Nephron (organoid): ENCODE results near the gene LAIR2.

ENCODE experiments used
- H3K27ac Mint-ChIP-seq, 3 experiments: 2 replicates each; pipeline ENCODE4 v1.8.0; 2020; ENCODE audit warnings: mixed read lengths in 3 of 3, mild to moderate bottlenecking in 2 of 3, moderate library complexity in 1 of 3
- H3K27me3 Mint-ChIP-seq: 2 replicates; pipeline ENCODE4 v1.8.0; 2021; ENCODE audit warnings: low read depth, mild to moderate bottlenecking, moderate library complexity, mixed read lengths
- H3K36me3 Mint-ChIP-seq: 2 replicates; pipeline ENCODE4 v1.8.0; 2020; ENCODE audit warnings: low read depth, mixed read lengths
- H3K4me1 Mint-ChIP-seq: 2 replicates; pipeline ENCODE4 v1.8.0; 2020; ENCODE audit warnings: mixed read lengths
- H3K4me3 Mint-ChIP-seq, 3 experiments: 2 replicates each; pipeline ENCODE4 v1.8.0; 2020; ENCODE audit warnings: mild to moderate bottlenecking in 3 of 3, mixed read lengths in 3 of 3, moderate library complexity in 2 of 3
- H3K9me3 Mint-ChIP-seq: 2 replicates; pipeline ENCODE4 v1.8.0; 2020; ENCODE audit warnings: mixed read lengths
- TF ChIP-seq, protein P1 (sequence below), 3 experiments: fragments of 200-600 bp; sonication (generic); IDR thresholded peaks; one replicate each; pipeline ENCODE4 v1.5.0; 2021; ENCODE audit warnings: antibody characterized with exemption in 3 of 3; ENCODE audit not compliant: unreplicated experiment in 3 of 3

LAIR2 gene

DNA sequence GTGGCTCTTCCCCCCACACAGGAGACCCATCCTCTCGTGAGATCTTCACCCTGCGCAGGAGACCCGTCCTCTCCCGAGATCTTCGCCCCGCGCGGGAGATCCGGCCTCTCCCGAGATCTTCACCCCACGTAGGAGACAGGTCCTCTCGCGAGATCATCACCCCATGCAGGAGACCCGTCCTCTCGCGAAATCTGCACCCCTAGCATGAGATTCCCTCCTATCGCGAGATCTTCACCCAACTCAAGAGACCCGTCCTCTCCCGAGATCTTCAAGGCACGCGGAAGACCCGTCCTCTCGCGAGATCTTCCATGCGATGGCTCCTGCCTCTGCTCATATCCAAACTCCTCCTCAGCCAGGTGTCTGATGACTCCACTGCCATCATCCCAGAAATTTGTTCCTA, 24.3 kb downstream of the LAIR2 start:
- Mint-ChIP-seq H3K9me3 (peaks cover 41% of the 10 kb centered on the region), H3K27me3 (no peaks in the 10 kb centered on the region), H3K27ac (no peak overlapping the region), H3K4me3 (no peak overlapping the region), H3K36me3 (peaks cover 4% of the 10 kb centered on the region), H3K4me1 (no peaks in the 10 kb centered on the region)
- TF ChIP-seq, protein P1, sequence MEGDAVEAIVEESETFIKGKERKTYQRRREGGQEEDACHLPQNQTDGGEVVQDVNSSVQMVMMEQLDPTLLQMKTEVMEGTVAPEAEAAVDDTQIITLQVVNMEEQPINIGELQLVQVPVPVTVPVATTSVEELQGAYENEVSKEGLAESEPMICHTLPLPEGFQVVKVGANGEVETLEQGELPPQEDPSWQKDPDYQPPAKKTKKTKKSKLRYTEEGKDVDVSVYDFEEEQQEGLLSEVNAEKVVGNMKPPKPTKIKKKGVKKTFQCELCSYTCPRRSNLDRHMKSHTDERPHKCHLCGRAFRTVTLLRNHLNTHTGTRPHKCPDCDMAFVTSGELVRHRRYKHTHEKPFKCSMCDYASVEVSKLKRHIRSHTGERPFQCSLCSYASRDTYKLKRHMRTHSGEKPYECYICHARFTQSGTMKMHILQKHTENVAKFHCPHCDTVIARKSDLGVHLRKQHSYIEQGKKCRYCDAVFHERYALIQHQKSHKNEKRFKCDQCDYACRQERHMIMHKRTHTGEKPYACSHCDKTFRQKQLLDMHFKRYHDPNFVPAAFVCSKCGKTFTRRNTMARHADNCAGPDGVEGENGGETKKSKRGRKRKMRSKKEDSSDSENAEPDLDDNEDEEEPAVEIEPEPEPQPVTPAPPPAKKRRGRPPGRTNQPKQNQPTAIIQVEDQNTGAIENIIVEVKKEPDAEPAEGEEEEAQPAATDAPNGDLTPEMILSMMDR (IDR thresholded peaks at IDR 0.05; ENCODE audit: unreplicated experiment in 3 of 3): no peak

DNA sequence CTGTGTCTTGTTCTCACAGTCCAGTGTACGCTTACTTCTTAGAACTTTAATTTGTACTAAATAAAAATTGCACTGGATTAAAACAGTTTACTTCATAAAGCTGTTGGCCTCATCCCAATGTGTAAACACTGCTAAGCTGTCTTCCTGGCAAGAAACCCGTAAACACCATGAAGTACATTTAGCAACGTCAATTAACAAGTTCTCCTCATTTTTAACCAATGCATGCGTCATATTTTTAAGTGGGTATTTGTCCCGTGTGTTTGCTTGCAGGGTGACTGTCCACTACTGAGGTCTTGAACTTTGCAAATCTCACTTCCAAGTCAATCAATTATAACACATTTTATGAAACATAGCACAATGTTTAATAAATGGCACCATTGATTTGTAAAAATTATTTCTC, 28.2 kb downstream of the LAIR2 start:
- peaks cover 34% of the 10 kb centered on the region for H3K9me3 Mint-ChIP-seq
- H3K4me3 Mint-ChIP-seq: no peak overlapping the region
- no peak overlapping the region for H3K27ac Mint-ChIP-seq
- peaks cover 4% of the 10 kb centered on the region for H3K36me3 Mint-ChIP-seq
- TF ChIP-seq, protein P1 (IDR thresholded peaks at IDR 0.05; ENCODE audit: unreplicated experiment in 3 of 3): no peak
- no peaks in the 10 kb centered on the region for H3K27me3 Mint-ChIP-seq
- no peaks in the 10 kb centered on the region for H3K4me1 Mint-ChIP-seq

DNA sequence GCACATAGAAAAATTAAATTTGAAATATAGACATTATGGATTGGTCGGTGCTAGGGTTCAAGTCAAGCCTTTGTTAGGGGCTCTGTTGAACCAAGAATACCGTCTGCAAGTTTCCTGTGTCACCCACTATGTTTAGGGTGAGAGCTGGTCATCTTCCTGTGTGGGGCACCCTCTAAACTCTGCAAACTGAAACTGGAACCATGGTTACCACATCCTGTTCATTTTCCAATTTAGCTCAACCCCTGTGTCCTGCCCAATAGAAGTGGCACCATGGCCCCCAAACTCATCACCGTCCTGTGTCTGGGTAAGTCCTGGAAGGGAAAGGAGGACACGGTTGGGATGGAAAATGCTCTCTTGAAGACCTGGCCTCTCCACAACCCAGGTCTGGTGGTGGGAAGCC, 29.9 kb downstream of the LAIR2 start:
- TF ChIP-seq, protein P1 (IDR thresholded peaks at IDR 0.05; ENCODE audit: unreplicated experiment in 3 of 3): no peak

DNA sequence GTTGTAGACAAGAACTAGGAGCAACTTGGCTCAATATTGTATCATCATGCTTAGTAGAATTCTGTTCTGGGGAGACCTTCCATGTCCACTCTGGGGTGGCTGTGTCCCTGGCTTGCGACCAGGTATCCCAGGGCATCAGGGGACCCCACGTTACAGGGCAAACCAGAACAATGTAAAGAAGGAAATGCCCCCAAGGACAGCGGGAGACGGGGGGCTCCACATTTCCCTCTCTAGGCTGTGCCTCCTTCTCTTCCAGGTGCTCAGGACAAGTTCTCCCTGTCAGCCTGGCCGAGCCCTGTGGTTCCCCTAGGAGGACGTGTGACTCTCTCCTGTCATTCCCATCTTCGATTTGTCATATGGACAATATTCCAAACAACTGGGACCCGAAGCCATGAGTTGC, 30.8 kb downstream of the LAIR2 start:
- H3K27me3 Mint-ChIP-seq: no peaks in the 10 kb centered on the region

More for the DNA sequence above, 29.9 kb downstream of the LAIR2 start:
- Mint-ChIP-seq H3K9me3 (peaks cover 37% of the 10 kb centered on the region), H3K27me3 (no peaks in the 10 kb centered on the region), H3K27ac (no peak overlapping the region), H3K4me1 (no peaks in the 10 kb centered on the region), H3K36me3 (no peaks in the 10 kb centered on the region), H3K4me3 (no peak overlapping the region)

DNA sequence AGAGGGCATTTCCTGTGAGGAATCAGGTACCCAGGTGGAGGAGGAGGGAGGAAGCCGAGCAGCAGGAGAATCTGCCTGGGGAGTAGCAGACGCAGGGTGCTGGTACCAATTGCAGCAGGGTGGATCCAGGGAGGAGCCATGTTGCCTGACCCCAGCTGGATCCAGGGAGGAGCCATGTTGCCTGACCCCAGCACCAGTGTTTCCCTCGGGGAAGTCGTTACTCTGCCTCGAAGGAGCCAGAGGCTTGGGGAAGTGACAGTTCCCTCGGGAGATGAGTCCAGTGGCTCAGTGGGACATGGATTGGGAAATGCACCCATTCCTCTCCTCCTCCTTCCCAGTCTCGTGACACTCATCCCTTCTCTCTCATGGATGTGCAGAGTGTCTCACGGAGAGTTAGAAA, 31.5 kb downstream of the LAIR2 start:
- H3K36me3 Mint-ChIP-seq: no peaks in the 10 kb centered on the region
- no peaks in the 10 kb centered on the region for H3K4me1 Mint-ChIP-seq

More for the DNA sequence above, 30.8 kb downstream of the LAIR2 start:
- TF ChIP-seq, protein P1 (IDR thresholded peaks at IDR 0.05; ENCODE audit: unreplicated experiment in 3 of 3): no peak
- no peaks in the 10 kb centered on the region for H3K36me3 Mint-ChIP-seq
- no peaks in the 10 kb centered on the region for H3K4me1 Mint-ChIP-seq
- H3K27ac Mint-ChIP-seq: no peak overlapping the region
- H3K9me3 Mint-ChIP-seq: peaks cover 38% of the 10 kb centered on the region
- H3K4me3 Mint-ChIP-seq: no peak overlapping the region

GRCh38 chr19:54535601-54536000, 33.0 kb downstream of the LAIR2 start:
- TF ChIP-seq, protein P1 (IDR thresholded peaks at IDR 0.05; ENCODE audit: unreplicated experiment in 3 of 3): no peak
- Mint-ChIP-seq H3K4me3 (no peak overlapping the region), H3K27ac (no peak overlapping the region), H3K36me3 (no peaks in the 10 kb centered on the region), H3K9me3 (peaks cover 36% of the 10 kb centered on the region), H3K4me1 (no peaks in the 10 kb centered on the region), H3K27me3 (no peaks in the 10 kb centered on the region)

More for the DNA sequence above, 31.5 kb downstream of the LAIR2 start:
- Mint-ChIP-seq H3K4me3 (no peak overlapping the region), H3K9me3 (peaks cover 35% of the 10 kb centered on the region), H3K27me3 (no peaks in the 10 kb centered on the region), H3K27ac (no peak overlapping the region)
- TF ChIP-seq, protein P1 (IDR thresholded peaks at IDR 0.05; ENCODE audit: unreplicated experiment in 3 of 3): no peak
